Ascending aorta (tissue), 2 donors: ENCODE results near the gene ATP5F1D. TPM values are rescaled to one million over a fixed set of nuclear protein-coding genes. Genes with fewer than 3 reads are reported as not detected.

Experiments used
- DNase-seq, 2 donors: peaks; one replicate each; pipeline ENCODE4 v3.0.0-alpha.2; 2019; ENCODE audit warnings: low spot score in 2 of 2
- H3K27ac ChIP-seq, 2 donors: fragments of 200-600 bp; sonication (generic); one replicate each; pipeline ENCODE4 v1.5.1; 2016 to 2017; ENCODE audit warnings: mild to moderate bottlenecking in 1 of 2
- H3K27me3 ChIP-seq: fragments of 200-600 bp; sonication (generic); one replicate; pipeline ENCODE4 v1.5.1; 2017
- H3K36me3 ChIP-seq, 2 donors: fragments of 200-600 bp; sonication (generic); one replicate each; pipeline ENCODE4 v1.5.1; 2016
- H3K4me1 ChIP-seq, 2 donors: fragments of 200-600 bp; sonication (generic); one replicate each; pipeline ENCODE4 v1.5.1; 2016 to 2017; ENCODE audit warnings: mild to moderate bottlenecking in 1 of 2
- H3K4me3 ChIP-seq, 2 donors: fragments of 200-600 bp; sonication (generic); one replicate each; pipeline ENCODE4 v1.5.1; 2016 to 2017; ENCODE audit warnings: mild to moderate bottlenecking in 1 of 2
- H3K9me3 ChIP-seq, 2 donors: fragments of 200-600 bp; sonication (generic); one replicate each; pipeline ENCODE4 v1.5.1; 2016
- intact Hi-C: fragments of 100-400 bp; cut with DNase I; formaldehyde crosslinking; loops from one replicate; pipeline ENCODE4 v1.15.1; 2023
- total RNA-seq: library from RNA; depleted of rRNA; stranded (reverse); fragments of >200 nt; gene quantifications from one replicate; pipeline ENCODE4 v1.1.0, GENCODE V29; 2016
- TF ChIP-seq, protein P1 (sequence below), 3 experiments: fragments of 200-600 bp in 2 of 3; fragments of 450-650 bp in 1 of 3; sonication (generic) in 2 of 3; IDR thresholded peaks; one replicate each; pipeline ENCODE4 v1.5.1; 2016 to 2019; ENCODE audit warnings: antibody characterized with exemption in 3 of 3, mild to moderate bottlenecking in 1 of 3, moderate library complexity in 1 of 3

Gene ATP5F1D
- total RNA-seq, 1 donor from 2014 or later = 232 TPM

- no peaks in the 10 kb centered on the region for H3K27me3 ChIP-seq
- H3K9me3 ChIP-seq = no peaks in the 10 kb centered on the region
- H3K27ac ChIP-seq = peak overlapping the region; percentile 96 to 99
- TF ChIP-seq, protein P1, sequence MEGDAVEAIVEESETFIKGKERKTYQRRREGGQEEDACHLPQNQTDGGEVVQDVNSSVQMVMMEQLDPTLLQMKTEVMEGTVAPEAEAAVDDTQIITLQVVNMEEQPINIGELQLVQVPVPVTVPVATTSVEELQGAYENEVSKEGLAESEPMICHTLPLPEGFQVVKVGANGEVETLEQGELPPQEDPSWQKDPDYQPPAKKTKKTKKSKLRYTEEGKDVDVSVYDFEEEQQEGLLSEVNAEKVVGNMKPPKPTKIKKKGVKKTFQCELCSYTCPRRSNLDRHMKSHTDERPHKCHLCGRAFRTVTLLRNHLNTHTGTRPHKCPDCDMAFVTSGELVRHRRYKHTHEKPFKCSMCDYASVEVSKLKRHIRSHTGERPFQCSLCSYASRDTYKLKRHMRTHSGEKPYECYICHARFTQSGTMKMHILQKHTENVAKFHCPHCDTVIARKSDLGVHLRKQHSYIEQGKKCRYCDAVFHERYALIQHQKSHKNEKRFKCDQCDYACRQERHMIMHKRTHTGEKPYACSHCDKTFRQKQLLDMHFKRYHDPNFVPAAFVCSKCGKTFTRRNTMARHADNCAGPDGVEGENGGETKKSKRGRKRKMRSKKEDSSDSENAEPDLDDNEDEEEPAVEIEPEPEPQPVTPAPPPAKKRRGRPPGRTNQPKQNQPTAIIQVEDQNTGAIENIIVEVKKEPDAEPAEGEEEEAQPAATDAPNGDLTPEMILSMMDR (IDR thresholded peaks at IDR 0.05) = no peak
- peaks cover 25 to 55% of the 10 kb centered on the region in 2 donors for H3K4me1 ChIP-seq
- peak; percentile 84 to 98 for DNase-seq
- H3K4me3 ChIP-seq = peak overlapping the region; percentile 76 to 83
- peaks cover 23 to 24% of the 10 kb centered on the region in 2 donors for H3K36me3 ChIP-seq
- intact Hi-C loops = loop anchor here (1.0 kb wide), 1 partner anchor 8 kb away; no protein-coding TSS in a partner anchor
Observed at GRCh38 chr19:1260749-1261537, 19.4 kb downstream of the ATP5F1D start.

GRCh38 chr19:1261538-1261797 is 19.9 kb downstream of the ATP5F1D start:
- Histone ChIP-seq H3K27ac (peak overlapping the region; percentile 96 to 99), H3K4me3 (peak overlapping the region; percentile 76 to 83), H3K27me3 (no peaks in the 10 kb centered on the region), H3K36me3 (peaks cover 17 to 18% of the 10 kb centered on the region in 2 donors), H3K4me1 (peaks cover 24 to 59% of the 10 kb centered on the region in 2 donors), H3K9me3 (no peaks in the 10 kb centered on the region)
- no peak for DNase-seq
- TF ChIP-seq, protein P1 (IDR thresholded peaks at IDR 0.05) = peak in 2 of 3 experiments; percentile 10 to 25
- intact Hi-C loops = loop anchor here (1.0 kb wide), 1 partner anchor 8 kb away; no protein-coding TSS in a partner anchor

DNA sequence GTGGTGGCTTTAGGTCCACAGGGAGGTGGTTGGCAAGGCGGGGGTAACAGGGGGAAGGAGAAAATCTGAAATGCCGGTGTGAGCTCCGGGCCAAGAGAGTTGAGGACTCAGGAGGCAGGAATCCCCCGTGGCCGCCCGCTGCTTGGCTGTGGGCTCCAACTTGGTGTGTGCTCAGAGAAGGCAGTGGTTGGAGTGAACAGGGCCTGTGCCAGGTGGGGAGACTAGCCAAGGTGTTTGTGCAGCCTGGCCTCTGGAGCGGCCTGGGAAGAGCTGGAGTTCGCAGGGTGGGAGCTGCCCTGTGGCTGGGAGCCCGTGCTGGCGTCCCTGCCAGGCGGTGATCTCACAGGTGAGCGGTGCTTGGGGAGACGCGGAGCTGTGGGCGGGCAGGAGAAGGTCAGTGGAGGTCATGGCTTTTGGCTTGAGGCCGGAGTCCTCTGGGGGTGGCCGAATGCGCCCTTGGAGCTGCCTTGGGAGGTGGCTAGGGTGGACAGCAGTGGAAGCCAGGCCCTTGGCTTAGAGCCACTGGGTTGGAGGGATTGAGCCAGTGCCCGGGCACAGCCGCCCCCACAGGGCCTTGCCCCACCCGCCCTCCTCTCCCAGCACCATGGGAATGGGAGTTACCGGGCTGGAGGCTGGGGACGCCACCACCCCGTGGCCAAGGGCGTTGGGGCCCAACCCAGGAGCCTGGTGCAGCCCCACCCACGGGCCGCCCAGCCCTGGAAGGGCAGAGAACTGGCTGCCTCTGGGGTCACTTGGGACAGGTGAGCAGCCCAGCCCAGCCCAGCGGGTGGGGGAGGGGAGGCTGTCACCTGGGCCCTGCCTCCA is 20.5 kb downstream of the ATP5F1D start:
- peaks cover 25 to 60% of the 10 kb centered on the region in 2 donors for H3K4me1 ChIP-seq
- DNase-seq = peak; percentile 85 to 94
- intact Hi-C loops = loop anchor here (1.0 kb wide), 1 partner anchor 9 kb away; no protein-coding TSS in a partner anchor
- peaks cover 12 to 13% of the 10 kb centered on the region in 2 donors for H3K36me3 ChIP-seq
- H3K27me3 ChIP-seq = no peaks in the 10 kb centered on the region
- TF ChIP-seq, protein P1 (IDR thresholded peaks at IDR 0.05) = no peak
- H3K9me3 ChIP-seq = no peaks in the 10 kb centered on the region
- peak overlapping the region; percentile 96 to 99 for H3K27ac ChIP-seq
- H3K4me3 ChIP-seq = peak overlapping the region; percentile 76 to 83

GRCh38 chr19:1262623-1263123 is 21.1 kb downstream of the ATP5F1D start:
- DNase-seq = no peak
- intact Hi-C loops = no loop called here
- Histone ChIP-seq H3K4me3 (peak overlapping the region; percentile 76 to 83), H3K4me1 (peaks cover 28 to 66% of the 10 kb centered on the region in 2 donors), H3K27me3 (no peaks in the 10 kb centered on the region), H3K9me3 (no peaks in the 10 kb centered on the region), H3K27ac (peak overlapping the region; percentile 96 to 99), H3K36me3 (peaks cover 5 to 6% of the 10 kb centered on the region in 2 donors)
- TF ChIP-seq, protein P1 (IDR thresholded peaks at IDR 0.05) = no peak

GRCh38 chr19:1263188-1263587 is 21.6 kb downstream of the ATP5F1D start:
- DNase-seq = no peak
- intact Hi-C loops = no loop called here
- H3K4me1 ChIP-seq = peaks cover 28 to 68% of the 10 kb centered on the region in 2 donors
- H3K9me3 ChIP-seq = no peaks in the 10 kb centered on the region
- TF ChIP-seq, protein P1 (IDR thresholded peaks at IDR 0.05) = no peak
- no peak overlapping the region for H3K4me3 ChIP-seq
- H3K27me3 ChIP-seq = no peaks in the 10 kb centered on the region
- peaks cover under 1 to 1% of the 10 kb centered on the region in 2 donors for H3K36me3 ChIP-seq
- peak overlapping the region; percentile 96 to 99 for H3K27ac ChIP-seq
